HepG2 (cell line): ENCODE data around the gene NFE2L2. TPM values are rescaled to one million over a fixed set of nuclear protein-coding genes. Genes with fewer than 3 reads are reported as not detected.

Experiments
- FOXK1 ChIP-seq: sonication (generic); formaldehyde crosslinking; IDR thresholded peaks from 2 replicates; pipeline ENCODE4 v1.4.0; 2020; ENCODE audit warnings: low read depth, missing genetic modification reagents, borderline replicate concordance
- HNRNPH1 ChIP-seq: fragments of 200-400 bp; formaldehyde crosslinking; optimal IDR thresholded peaks from 2 replicates; pipeline ENCODE3; 2017; ENCODE audit warnings: mild to moderate bottlenecking, low read depth, low read length
- KDM4B ChIP-seq: sonication (generic); formaldehyde crosslinking; IDR thresholded peaks from 2 replicates; pipeline ENCODE4 v1.4.0; 2020; ENCODE audit warnings: missing genetic modification reagents
- KLF6 ChIP-seq: IDR thresholded peaks from 2 replicates; pipeline ENCODE4 v1.8.0; 2016; ENCODE audit warnings: missing biosample characterization, missing genetic modification reagents
- MED13 ChIP-seq: sonication (generic); formaldehyde crosslinking; IDR thresholded peaks from 2 replicates; pipeline ENCODE4 v1.5.0; 2020; ENCODE audit warnings: missing genetic modification reagents
- MXD3 ChIP-seq: IDR thresholded peaks from 2 replicates; pipeline ENCODE4 v1.6.1; 2016; ENCODE audit warnings: mild to moderate bottlenecking, missing biosample characterization, missing genetic modification reagents
- NBN ChIP-seq: fragments of 450-650 bp; conservative IDR thresholded peaks from 2 replicates; pipeline ENCODE4 v1.6.1; 2017
- ZMYM4 ChIP-seq: sonication (generic); formaldehyde crosslinking; IDR thresholded peaks from 2 replicates; pipeline ENCODE4 v1.8.1; 2023; ENCODE audit warnings: mild to moderate bottlenecking, missing genetic modification reagents
- ZNF280D ChIP-seq: sonication (generic); formaldehyde crosslinking; IDR thresholded peaks from 2 replicates; pipeline ENCODE4 v1.5.1; 2020; ENCODE audit warnings: mild to moderate bottlenecking, missing genetic modification reagents
- ZNF281 ChIP-seq: sonication (generic); formaldehyde crosslinking; IDR thresholded peaks from 2 replicates; pipeline ENCODE4 v1.4.0; 2020; ENCODE audit warnings: missing genetic modification reagents, borderline replicate concordance
- ZNF580 ChIP-seq: IDR thresholded peaks from 2 replicates; pipeline ENCODE4 v1.6.1; 2016; ENCODE audit warnings: low read depth, borderline replicate concordance
- ZNF7 ChIP-seq: IDR thresholded peaks from 2 replicates; pipeline ENCODE4 v1.6.1; 2016; ENCODE audit warnings: missing biosample characterization, missing genetic modification reagents
- ZNF713 ChIP-seq: sonication (generic); formaldehyde crosslinking; IDR thresholded peaks from 2 replicates; pipeline ENCODE4 v1.4.0; 2020; ENCODE audit warnings: mild to moderate bottlenecking, missing genetic modification reagents
- ZNF75D ChIP-seq: sonication (generic); formaldehyde crosslinking; IDR thresholded peaks from 2 replicates; pipeline ENCODE4 v1.8.1; 2023; ENCODE audit warnings: missing genetic modification reagents, mild to moderate bottlenecking, borderline replicate concordance
- polyA plus RNA-seq, 8 experiments: library from polyadenylated mRNA; depleted of rRNA in 3 of 8; stranded (reverse) in 7 of 8; unstranded in 1 of 8; fragments of >200 nt; fragmentation: Illumina TruSeq in 4 of 8; extraction: Trizol in 4 of 8; gene quantifications; 2 replicates each; pipeline versions ENCODE4 v1.2.1 to v1.2.3, GENCODE V29; 2011 to 2016; ENCODE audit warnings: low read depth in 4 of 8, missing spikeins in 1 of 8, mixed read lengths in 1 of 8; ENCODE audit not compliant: insufficient read depth in 1 of 8
- total RNA-seq, 5 experiments: library from RNA; depleted of rRNA; stranded (reverse); fragments of >200 nt; fragmentation: Illumina TruSeq; extraction: Trizol; gene quantifications; 2 replicates each; pipeline ENCODE4 v1.2.3, GENCODE V29; 2016; ENCODE audit warnings: low read depth in 1 of 5
- TF ChIP-seq, protein P1 (sequence below): sonication (generic); formaldehyde crosslinking; IDR thresholded peaks from 2 replicates; pipeline ENCODE4 v1.5.0; 2020; ENCODE audit warnings: mild to moderate bottlenecking, missing genetic modification reagents
- TF ChIP-seq, protein P2 (sequence below): sonication (generic); formaldehyde crosslinking; IDR thresholded peaks from 2 replicates; pipeline ENCODE4 v1.4.0; 2020; ENCODE audit warnings: missing genetic modification reagents

The NFE2L2 gene
- total and polyA plus RNA-seq, 2 of the 13 experiments (the other 11 are each of a cell fraction or from before 2014, with no cell fraction given): 84.6 to 215 TPM

GRCh38 chr2:177212106-177212890 is 52.2 kb downstream of the NFE2L2 start, which contains the start of gene HNRNPA3 (continued):
- TF ChIP-seq, protein P1, sequence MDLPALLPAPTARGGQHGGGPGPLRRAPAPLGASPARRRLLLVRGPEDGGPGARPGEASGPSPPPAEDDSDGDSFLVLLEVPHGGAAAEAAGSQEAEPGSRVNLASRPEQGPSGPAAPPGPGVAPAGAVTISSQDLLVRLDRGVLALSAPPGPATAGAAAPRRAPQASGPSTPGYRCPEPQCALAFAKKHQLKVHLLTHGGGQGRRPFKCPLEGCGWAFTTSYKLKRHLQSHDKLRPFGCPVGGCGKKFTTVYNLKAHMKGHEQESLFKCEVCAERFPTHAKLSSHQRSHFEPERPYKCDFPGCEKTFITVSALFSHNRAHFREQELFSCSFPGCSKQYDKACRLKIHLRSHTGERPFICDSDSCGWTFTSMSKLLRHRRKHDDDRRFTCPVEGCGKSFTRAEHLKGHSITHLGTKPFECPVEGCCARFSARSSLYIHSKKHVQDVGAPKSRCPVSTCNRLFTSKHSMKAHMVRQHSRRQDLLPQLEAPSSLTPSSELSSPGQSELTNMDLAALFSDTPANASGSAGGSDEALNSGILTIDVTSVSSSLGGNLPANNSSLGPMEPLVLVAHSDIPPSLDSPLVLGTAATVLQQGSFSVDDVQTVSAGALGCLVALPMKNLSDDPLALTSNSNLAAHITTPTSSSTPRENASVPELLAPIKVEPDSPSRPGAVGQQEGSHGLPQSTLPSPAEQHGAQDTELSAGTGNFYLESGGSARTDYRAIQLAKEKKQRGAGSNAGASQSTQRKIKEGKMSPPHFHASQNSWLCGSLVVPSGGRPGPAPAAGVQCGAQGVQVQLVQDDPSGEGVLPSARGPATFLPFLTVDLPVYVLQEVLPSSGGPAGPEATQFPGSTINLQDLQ (CRISPR knock-in tag): no peak; the same call in 1 of the 2 replicates
- TF ChIP-seq MED13 (CRISPR knock-in tag): peak; percentile 60; the same call in 1 of the 2 replicates
- peak; percentile 76 for TF ChIP-seq KDM4B (CRISPR knock-in tag)
- no peak for TF ChIP-seq HNRNPH1
- peak; percentile 75 for TF ChIP-seq MXD3 (CRISPR knock-in tag)
- peak; percentile 69 for TF ChIP-seq ZMYM4 (CRISPR knock-in tag)
- TF ChIP-seq, protein P2, sequence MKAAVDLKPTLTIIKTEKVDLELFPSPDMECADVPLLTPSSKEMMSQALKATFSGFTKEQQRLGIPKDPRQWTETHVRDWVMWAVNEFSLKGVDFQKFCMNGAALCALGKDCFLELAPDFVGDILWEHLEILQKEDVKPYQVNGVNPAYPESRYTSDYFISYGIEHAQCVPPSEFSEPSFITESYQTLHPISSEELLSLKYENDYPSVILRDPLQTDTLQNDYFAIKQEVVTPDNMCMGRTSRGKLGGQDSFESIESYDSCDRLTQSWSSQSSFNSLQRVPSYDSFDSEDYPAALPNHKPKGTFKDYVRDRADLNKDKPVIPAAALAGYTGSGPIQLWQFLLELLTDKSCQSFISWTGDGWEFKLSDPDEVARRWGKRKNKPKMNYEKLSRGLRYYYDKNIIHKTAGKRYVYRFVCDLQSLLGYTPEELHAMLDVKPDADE (CRISPR knock-in tag): no peak
- peak; percentile 30; the same call in 1 of the 2 replicates for TF ChIP-seq ZNF7 (CRISPR knock-in tag)
- no peak for TF ChIP-seq NBN
- peak; percentile 61; the same call in 1 of the 2 replicates for TF ChIP-seq ZNF280D (CRISPR knock-in tag)
- no peak for TF ChIP-seq ZNF713
- TF ChIP-seq ZNF281 (CRISPR knock-in tag): peak; percentile 69; the same call in 1 of the 2 replicates
- 0 out of 2 replicates have a peak, but pooled peaks have one; percentile 17 for TF ChIP-seq ZNF580 (CRISPR knock-in tag)
- no peak; the same call in 1 of the 2 replicates for TF ChIP-seq FOXK1 (CRISPR knock-in tag)
- TF ChIP-seq KLF6 (CRISPR knock-in tag): peak; percentile 70; the same call in 1 of the 2 replicates
- TF ChIP-seq ZNF75D: no peak
